B cell (primary cell): Measurements from ENCODE around the gene PPP1R3E.

Experiments used
- CTCF ChIP-seq: fragments of 200-600 bp; IDR thresholded peaks from one replicate; pipeline ENCODE4 v1.8.0; 2022; ENCODE audit warnings: antibody characterized with exemption, mild to moderate bottlenecking
- EZH2 ChIP-seq: IDR thresholded peaks from 2 replicates; pipeline ENCODE4 v1.6.1; 2012; ENCODE audit warnings: borderline replicate concordance, low read depth, mild to moderate bottlenecking, moderate library complexity, low read length; ENCODE audit not compliant: insufficient read depth, poor library complexity, severe bottlenecking

- TF ChIP-seq EZH2 (no peak), CTCF (no peak)
Observed at GRCh38 chr14:23286020-23286901, 16.4 kb downstream of the PPP1R3E start, which contains the start of gene HOMEZ.
